K562 (cell line): ENCODE results near the gene NUCKS1. TPM values are rescaled to one million over a fixed set of nuclear protein-coding genes. Genes with fewer than 3 reads are reported as not detected.

Experiments used
- BCLAF1 ChIP-seq, 2 experiments: fragments of 450-650 bp in 1 of 2; IDR thresholded peaks; 2 replicates each; pipeline ENCODE4 v1.6.1; 2011 to 2017; ENCODE audit warnings: low read depth in 2 of 2, antibody characterized with exemption in 1 of 2, borderline replicate concordance in 1 of 2, low read length in 1 of 2, mild to moderate bottlenecking in 1 of 2, mixed read lengths in 1 of 2; ENCODE audit not compliant: control insufficient read depth in 1 of 2
- BRD4 ChIP-seq: fragments of 200-600 bp; sonication (generic); IDR thresholded peaks from 2 replicates; pipeline ENCODE4 v1.6.1; 2017; ENCODE audit warnings: inconsistent platforms
- E2F6 ChIP-seq, 2 experiments: IDR thresholded peaks; 2 replicates each; pipeline ENCODE4 v1.6.1; 2011; ENCODE audit warnings: borderline replicate concordance in 1 of 2, control low read depth in 1 of 2, low read depth in 1 of 2, low read length in 1 of 2, mild to moderate bottlenecking in 1 of 2, mixed read lengths in 1 of 2, moderate library complexity in 1 of 2; ENCODE audit not compliant: insufficient read depth in 1 of 2, insufficient read length in 1 of 2, poor library complexity in 1 of 2, severe bottlenecking in 1 of 2; ENCODE audit errors: extremely low read depth in 1 of 2
- ID3 ChIP-seq, 2 experiments: fragments of 250-450 bp in 1 of 2; fragments of 450-650 bp in 1 of 2; sonication (Bioruptor Pico) in 1 of 2; IDR thresholded peaks; 2 replicates each; pipeline versions ENCODE4 v1.6.1 to v1.8.0; 2016 to 2021; ENCODE audit warnings: mild to moderate bottlenecking in 2 of 2, moderate library complexity in 2 of 2, missing compliant biosample characterization in 1 of 2, missing genetic modification characterization in 1 of 2
- IRF2 ChIP-seq: sonication (generic); formaldehyde crosslinking; IDR thresholded peaks from 2 replicates; pipeline ENCODE4 v1.8.1; 2022; ENCODE audit warnings: mild to moderate bottlenecking, missing genetic modification reagents
- MNT ChIP-seq, 2 experiments: fragments of 450-650 bp; conservative IDR thresholded peaks; 2 replicates each; pipeline ENCODE4 v1.6.1; 2017; ENCODE audit warnings: mild to moderate bottlenecking in 2 of 2, moderate library complexity in 2 of 2
- RBM15 ChIP-seq: fragments of 200-400 bp; formaldehyde crosslinking; IDR thresholded peaks from 2 replicates; pipeline ENCODE4 v1.6.1; 2018; ENCODE audit warnings: mild to moderate bottlenecking, low read length, moderate library complexity; ENCODE audit not compliant: insufficient read depth
- TAF1 ChIP-seq: IDR thresholded peaks from 2 replicates; pipeline ENCODE4 v1.6.1; 2011; ENCODE audit warnings: mild to moderate bottlenecking, low read length, moderate library complexity; ENCODE audit not compliant: insufficient read depth, control insufficient read depth, severe bottlenecking; ENCODE audit errors: extremely low read depth
- ZBTB33 ChIP-seq: sonication (generic); formaldehyde crosslinking; IDR thresholded peaks from 2 replicates; pipeline ENCODE4 v1.8.1; 2023; ENCODE audit warnings: mild to moderate bottlenecking, missing genetic modification reagents
- ZFP1 ChIP-seq: fragments of 450-650 bp; formaldehyde crosslinking; IDR thresholded peaks from 2 replicates; pipeline ENCODE4 v1.4.0; 2020; ENCODE audit warnings: mild to moderate bottlenecking, mixed read lengths
- ZNF592 ChIP-seq: fragments of 450-650 bp; IDR thresholded peaks from 2 replicates; pipeline ENCODE4 v1.6.1; 2017; ENCODE audit warnings: antibody characterized with exemption, mild to moderate bottlenecking
- polyA plus RNA-seq, 8 experiments: library from polyadenylated mRNA; depleted of rRNA in 4 of 8; stranded (reverse) in 5 of 8; unstranded in 3 of 8; fragments of >200 nt; fragmentation: Nextera tagmentation in 2 of 8; fragmentation: Illumina TruSeq in 1 of 8; extraction: Ambion mirVana in 2 of 8; extraction: Trizol in 1 of 8; gene quantifications; 2 replicates each; pipeline versions ENCODE4 v1.2.1 to v1.2.3, GENCODE V29; 2011 to 2014; ENCODE audit warnings: inconsistent platforms in 1 of 8, missing spikeins in 1 of 8
- total RNA-seq, 7 experiments: library from RNA; depleted of rRNA in 6 of 7; stranded (reverse); fragments of >200 nt in 6 of 7; fragmentation: Illumina TruSeq in 2 of 7; extraction: Trizol in 2 of 7; gene quantifications; 2 replicates each; pipeline versions ENCODE4 v1.2.1 to v1.2.3, GENCODE V29; 2011 to 2021; ENCODE audit warnings: low replicate concordance in 1 of 7

The NUCKS1 gene
- total and polyA plus RNA-seq, 9 of the 15 experiments (the other 6 are each of a cell fraction or from before 2014, with no cell fraction given), result 66.7 to 244 (median 149) TPM

GRCh38 chr1:205775015-205775716, 25.2 kb upstream of the NUCKS1 start, which contains the start of gene RAB29 (continued):
- TF ChIP-seq ZNF592 (peak; percentile 94), E2F6 (IDR thresholded peaks at IDR 0.05; ENCODE audit: borderline replicate concordance in 1 of 2, extremely low read depth in 1 of 2, insufficient read depth in 1 of 2, insufficient read length in 1 of 2, low read depth in 1 of 2, low read length in 1 of 2, poor library complexity in 1 of 2, severe bottlenecking in 1 of 2) (peak; percentile 69 to 70), ZBTB33 (CRISPR knock-in tag) (no peak), BRD4 (no peak), ZFP1 (CRISPR knock-in tag) (no peak), MNT (conservative IDR thresholded peaks at IDR 0.05) (peak; percentile 81 to 89), IRF2 (CRISPR knock-in tag) (no peak), TAF1 (no peak), RBM15 (no peak), BCLAF1 (IDR thresholded peaks at IDR 0.05; ENCODE audit: borderline replicate concordance in 1 of 2, control insufficient read depth in 1 of 2, low read depth in 2 of 2, low read length in 1 of 2) (no peak), ID3 (CRISPR knock-in tag; IDR thresholded peaks at IDR 0.05) (no peak), ID3 (tag; IDR thresholded peaks at IDR 0.05) (0 out of 2 replicates have a peak, but pooled peaks have one; percentile 46)
